Upper lobe of left lung (tissue), 6 donors: Measurements from ENCODE around the gene TMEM51. TPM values are rescaled to one million over a fixed set of nuclear protein-coding genes. Genes with fewer than 3 reads are reported as not detected.
A peak's percentile ranks its signal among the peaks of the same experiment; 100 is the strongest.

Source experiments
- ATAC-seq, 2 donors: fragments of 200-7000 bp; cut with Tn5 transposase; one replicate each; pipeline ENCODE4 v1.9.1; 2022; ENCODE audit warnings: mild to moderate bottlenecking in 2 of 2, moderate library complexity in 2 of 2; ENCODE audit not compliant: low FRiP score in 2 of 2
- DNase-seq, 2 donors: peaks; one replicate each; pipeline ENCODE4 v3.0.0-alpha.2; 2019 to 2020
- H3K27ac ChIP-seq, 4 donors: fragments of 200-600 bp; sonication (generic); one replicate each; pipeline ENCODE4 v1.5.1; 2016 to 2019
- H3K27me3 ChIP-seq, 4 donors: fragments of 200-600 bp; sonication (generic); one replicate each; pipeline ENCODE4 v1.5.1; 2017 to 2019
- H3K36me3 ChIP-seq, 4 donors: fragments of 200-600 bp; sonication (generic); one replicate each; pipeline ENCODE4 v1.5.1; 2016 to 2019
- H3K4me1 ChIP-seq, 4 donors: fragments of 200-600 bp; sonication (generic); one replicate each; pipeline ENCODE4 v1.5.1; 2018 to 2019
- H3K4me3 ChIP-seq, 4 donors: fragments of 200-600 bp; sonication (generic); one replicate each; pipeline ENCODE4 v1.5.1; 2017 to 2019; ENCODE audit warnings: mild to moderate bottlenecking in 2 of 4, moderate library complexity in 1 of 4
- H3K9me3 ChIP-seq, 4 donors: fragments of 200-600 bp; sonication (generic); one replicate each; pipeline ENCODE4 v1.5.1; 2018 to 2019
- CTCF ChIP-seq, 6 experiments: fragments of 450-650 bp in 4 of 6; fragments of 200-600 bp in 2 of 6; sonication (generic) in 2 of 6; IDR thresholded peaks; one replicate each; pipeline ENCODE4 v1.5.1; 2016 to 2019; ENCODE audit warnings: antibody characterized with exemption in 6 of 6
- EP300 ChIP-seq, 4 donors: sonication (generic); formaldehyde crosslinking; IDR thresholded peaks; one replicate each; pipeline ENCODE4 v1.5.1; 2017; ENCODE audit warnings: antibody characterized with exemption in 4 of 4, control low read depth in 2 of 4
- POLR2A ChIP-seq, 4 donors: fragments of 450-650 bp; IDR thresholded peaks; one replicate each; pipeline ENCODE4 v1.5.1; 2016 to 2017; ENCODE audit warnings: antibody characterized with exemption in 4 of 4, mild to moderate bottlenecking in 2 of 4
- POLR2AphosphoS5 ChIP-seq, 2 donors: sonication (generic); formaldehyde crosslinking; IDR thresholded peaks; one replicate each; pipeline ENCODE4 v1.5.1; 2017; ENCODE audit warnings: antibody characterized with exemption in 2 of 2
- WGBS, 2 donors: methylation state at CpG; one replicate each; pipeline ENCODE4 v1.1.5; 2017 to 2018; 5-methylcytosine and 5-hydroxymethylcytosine counted together
- total RNA-seq, 6 donors: library from RNA; depleted of rRNA in 4 of 6; stranded (reverse); fragments of >200 nt in 4 of 6; gene quantifications; one replicate each; pipeline versions ENCODE4 v1.1.0 to v1.2.1, GENCODE V29; 2016 to 2021
- donor health status: DM: no; HTN: no; CAD: no; lungs with moderate emphysema.
- donor health status: DM: no; HTN: yes; CAD: no; lungs with severe emphysema.

Gene TMEM51
- total RNA-seq, 6 donors from 2014 or later: 6.3 to 22.4 (median 14.6) TPM

DNA sequence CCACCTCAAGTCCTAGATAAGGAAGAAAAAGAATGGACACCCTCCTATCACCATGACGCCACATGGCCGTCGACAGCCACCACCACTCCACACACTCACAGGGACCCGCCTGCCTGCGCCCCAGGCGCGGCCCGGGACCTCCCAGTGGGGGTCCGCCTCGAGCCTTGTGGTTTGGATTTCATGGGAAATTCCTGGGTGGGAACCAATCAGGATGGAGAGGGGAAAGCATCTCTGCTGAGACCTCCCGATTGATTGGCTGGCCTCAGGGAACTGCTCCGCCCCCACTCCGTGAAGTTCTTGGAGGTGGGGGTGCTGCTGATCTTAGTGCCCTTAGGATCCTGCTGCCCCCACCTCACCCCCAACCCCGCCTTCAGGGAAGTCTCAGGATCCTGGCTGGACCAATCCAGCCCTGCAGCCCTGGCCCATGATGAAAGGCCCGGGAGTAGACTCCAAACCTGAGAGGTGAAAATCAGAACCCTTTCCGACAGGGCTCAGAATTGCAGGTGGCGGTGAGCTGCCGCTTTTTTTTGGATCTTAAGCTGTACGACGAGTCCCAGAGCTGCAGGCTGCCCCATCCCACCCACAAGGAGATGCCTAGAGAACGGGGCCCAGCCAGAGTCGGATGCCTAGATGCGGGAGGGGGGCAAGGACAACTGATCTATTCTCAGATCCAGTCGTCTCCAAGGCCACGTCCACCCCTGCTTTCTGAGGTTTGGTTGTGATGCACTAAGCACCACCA lies 29.0 kb upstream of the TMEM51 start:
- TF ChIP-seq POLR2A (IDR thresholded peaks at IDR 0.05) (no peak), EP300 (IDR thresholded peaks at IDR 0.05) (no peak), POLR2AphosphoS5 (IDR thresholded peaks at IDR 0.05) (no peak), CTCF (IDR thresholded peaks at IDR 0.05) (no peak)
- Histone ChIP-seq H3K4me1 (no peaks in the 10 kb centered on the region), H3K27ac (no peak overlapping the region), H3K27me3 (no peaks in the 10 kb centered on the region), H3K36me3 (no peaks in the 10 kb centered on the region), H3K4me3 (no peak overlapping the region), H3K9me3 (no peaks in the 10 kb centered on the region)
- DNase-seq (peak in 1 of 2 donors; percentile 54), ATAC-seq (no peak)
- 90 to 92% methylated on average over 21 to 24 of the region's 25 CpGs for WGBS, 2 donors

DNA sequence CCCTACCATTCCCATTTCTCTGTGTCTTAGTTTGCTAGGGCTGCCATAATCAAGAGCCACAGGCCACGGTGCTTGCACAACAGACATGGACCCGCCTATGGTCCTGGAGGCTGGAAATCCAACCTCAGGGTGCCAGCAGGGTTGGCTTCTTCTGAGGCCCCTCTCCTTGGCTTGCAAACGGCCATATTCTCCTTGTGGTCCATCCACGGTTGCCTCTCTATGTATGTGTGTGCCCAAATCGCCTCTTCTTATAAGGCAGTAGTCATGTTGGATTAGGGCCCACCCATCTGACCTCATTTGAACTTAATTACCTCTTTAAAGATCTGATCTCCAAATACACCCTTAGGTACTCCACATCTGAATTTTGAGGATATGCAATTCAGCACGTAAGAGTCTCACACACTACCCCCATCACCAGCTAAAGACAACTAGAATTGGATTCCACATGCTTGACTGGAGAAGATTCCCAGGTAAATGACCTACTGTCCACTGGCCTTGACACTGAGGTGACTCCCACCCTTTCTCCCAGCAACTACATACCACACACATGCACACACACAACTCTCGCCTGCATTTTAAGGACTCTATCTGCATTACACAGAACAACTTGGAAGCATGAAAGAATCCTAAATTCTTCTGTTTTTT lies 28.3 kb upstream of the TMEM51 start:
- Histone ChIP-seq H3K27ac (no peak overlapping the region), H3K27me3 (no peaks in the 10 kb centered on the region), H3K4me1 (no peaks in the 10 kb centered on the region), H3K36me3 (no peaks in the 10 kb centered on the region), H3K9me3 (no peaks in the 10 kb centered on the region), H3K4me3 (no peak overlapping the region)
- ATAC-seq (no peak), DNase-seq (no peak)
- TF ChIP-seq POLR2A (IDR thresholded peaks at IDR 0.05) (no peak), EP300 (IDR thresholded peaks at IDR 0.05) (no peak), CTCF (IDR thresholded peaks at IDR 0.05) (no peak), POLR2AphosphoS5 (IDR thresholded peaks at IDR 0.05) (no peak)
- 88 to 89% methylated on average over 7 of the region's 7 CpGs for WGBS, 2 donors

DNA sequence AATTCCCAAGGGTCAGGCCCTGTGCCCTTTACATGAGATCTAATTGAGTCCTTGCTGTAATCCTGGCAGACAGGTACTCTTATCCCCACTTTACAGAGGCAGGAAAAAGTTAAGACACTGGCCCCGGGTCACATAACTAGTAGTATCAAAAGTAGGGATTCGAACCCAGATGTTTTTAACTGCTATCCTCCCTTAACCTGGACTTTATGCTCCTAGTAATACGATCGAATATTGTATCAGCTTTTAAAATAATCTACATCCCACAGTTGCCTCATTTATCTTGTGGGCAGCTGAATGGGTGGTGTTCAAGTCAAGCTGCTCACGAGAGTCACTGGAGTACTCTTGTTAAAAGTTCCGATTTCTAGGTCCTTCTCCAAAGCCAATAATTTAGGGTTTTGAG lies 25.5 kb upstream of the TMEM51 start:
- no peak for ATAC-seq
- no peak for DNase-seq
- Histone ChIP-seq H3K27me3 (no peaks in the 10 kb centered on the region), H3K4me1 (no peaks in the 10 kb centered on the region), H3K9me3 (no peaks in the 10 kb centered on the region), H3K27ac (no peak overlapping the region), H3K36me3 (no peaks in the 10 kb centered on the region), H3K4me3 (no peak overlapping the region)
- TF ChIP-seq CTCF (IDR thresholded peaks at IDR 0.05): no peak
- WGBS, 2 donors: 68 to 73% methylated on average over 6 of the region's 6 CpGs

DNA sequence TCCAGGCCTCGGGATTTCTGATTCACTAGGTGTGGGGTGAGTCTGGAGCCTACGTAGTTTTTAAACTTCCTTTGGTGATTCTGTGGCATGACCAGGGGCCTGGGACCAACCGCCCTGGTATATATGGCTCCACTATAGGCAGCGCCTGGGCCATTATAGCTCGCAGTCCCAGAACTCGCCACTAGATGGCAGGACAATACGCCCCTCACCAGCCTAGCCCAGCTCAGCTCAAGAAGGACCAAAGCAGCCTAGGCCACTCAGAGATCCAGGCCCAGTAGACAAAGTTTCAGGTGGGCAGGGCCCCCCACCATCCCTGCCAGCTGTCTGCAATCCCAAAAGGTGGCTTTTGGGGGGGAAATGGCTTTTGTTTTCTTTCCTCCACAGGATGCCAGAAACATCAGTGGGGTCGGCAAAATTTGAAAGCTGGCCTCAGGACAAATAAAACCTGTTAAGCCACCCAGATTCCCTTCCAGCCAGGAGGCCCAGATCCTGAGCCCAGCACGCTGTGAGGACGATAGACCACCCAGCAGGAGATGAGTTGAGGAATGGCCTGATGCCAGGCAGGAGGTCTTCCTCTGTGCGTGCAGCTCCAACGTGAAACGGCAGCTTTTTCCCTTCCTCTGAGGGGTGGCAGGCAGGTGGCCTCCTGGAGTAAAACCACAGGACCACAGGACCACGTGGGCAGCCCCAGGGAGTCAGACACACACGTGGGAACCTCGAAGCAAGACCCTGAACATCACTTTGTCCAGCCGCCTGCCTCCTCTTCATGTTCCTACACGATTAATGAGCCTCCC lies 24.8 kb upstream of the TMEM51 start:
- no peak overlapping the region for H3K4me3 ChIP-seq
- no peaks in the 10 kb centered on the region for H3K9me3 ChIP-seq
- H3K27me3 ChIP-seq: no peaks in the 10 kb centered on the region
- DNase-seq (peak in 1 of 2 donors; percentile 76), ATAC-seq (peak; percentile 89 to 94)
- H3K27ac ChIP-seq: no peak overlapping the region
- WGBS, 2 donors: 37 to 68% methylated on average over 8 to 18 of the region's 18 CpGs
- no peaks in the 10 kb centered on the region for H3K36me3 ChIP-seq
- TF ChIP-seq EP300 (IDR thresholded peaks at IDR 0.05): no peak
- peak; percentile 87 to 94 (median 88) for TF ChIP-seq CTCF (IDR thresholded peaks at IDR 0.05)
- H3K4me1 ChIP-seq: no peaks in the 10 kb centered on the region
